Fibroblast of peridontal ligament (primary cell): ENCODE measurements around the gene PTK7.
"Not testable (repeated sequence)": the region's sequence is repeated elsewhere in the genome, so short reads cannot be mapped to it uniquely, and the experiment has no call there.

ENCODE experiments used
- DNase-seq: peaks from one replicate; pipeline ENCODE4 v3.0.0-alpha.2; 2010; ENCODE audit errors: extremely low read depth

The PTK7 gene

GRCh38 chr6:43054206-43054943 is 21.7 kb upstream of the PTK7 start:
- peak; percentile 33 for DNase-seq

- DNase-seq = no peak
Observed at GRCh38 chr6:43055966-43056365, 20.1 kb upstream of the PTK7 start.

DNA sequence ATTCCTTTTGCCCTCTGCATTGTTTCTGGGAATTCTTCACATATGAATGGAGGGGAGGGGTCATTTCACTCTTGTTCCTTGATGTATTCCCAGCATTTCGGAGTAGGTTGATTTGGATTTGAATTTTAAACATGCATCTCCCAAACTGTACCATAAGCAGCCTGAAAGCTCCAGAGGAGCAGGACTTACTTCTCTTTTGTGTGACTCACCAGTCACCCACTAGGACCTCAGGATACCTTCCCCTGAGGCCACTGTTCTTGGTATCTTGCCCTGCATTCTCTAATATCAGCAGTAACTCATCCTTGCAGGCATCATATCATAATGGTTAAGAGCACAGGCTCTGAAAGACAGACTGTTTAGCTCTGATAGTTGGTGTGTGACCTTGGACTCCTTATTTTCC is 17.6 kb upstream of the PTK7 start:
- DNase-seq = no peak

DNA sequence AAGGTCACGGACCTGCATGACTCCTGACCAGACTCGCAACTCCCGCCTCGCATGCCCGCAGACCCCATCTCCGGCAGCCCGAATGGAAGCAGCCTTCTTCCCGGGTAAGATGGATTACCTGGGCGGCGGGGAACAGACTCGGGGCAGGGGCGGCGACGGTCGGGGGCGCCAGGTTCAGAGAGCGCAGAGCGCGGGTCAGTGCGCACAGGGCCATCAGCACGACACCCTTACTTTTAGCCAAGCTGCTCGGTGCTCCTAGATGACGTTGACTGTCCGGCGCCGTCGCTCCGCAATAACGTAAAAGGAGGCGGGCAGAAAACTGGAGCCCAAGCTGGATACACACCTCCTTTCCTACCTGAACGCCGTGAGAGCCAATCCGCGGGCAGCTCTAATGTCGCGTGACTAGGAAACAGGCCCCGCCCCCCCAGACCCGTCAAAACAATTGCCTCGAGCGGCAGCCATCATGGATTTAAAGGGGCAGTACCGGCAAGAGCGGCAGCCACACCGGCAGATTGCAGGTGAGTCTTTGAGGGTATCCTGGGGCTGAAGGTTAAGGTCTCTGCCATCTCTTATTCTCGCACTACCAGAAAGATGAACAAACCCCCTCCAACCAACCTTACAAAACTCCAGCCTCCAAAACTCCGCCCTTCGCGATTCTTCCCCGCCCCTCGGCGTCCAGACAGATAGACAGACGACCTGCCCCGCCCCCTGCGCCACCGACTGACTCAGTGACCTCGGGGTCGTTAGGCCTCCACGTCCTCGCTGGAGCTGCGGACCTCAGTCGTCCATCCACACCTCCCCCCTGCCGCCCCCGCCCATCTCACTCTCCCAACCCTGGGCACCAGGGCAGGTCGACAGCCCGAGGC is 16.7 kb upstream of the PTK7 start, which contains the start of the genes KLC4 and MRPL2:
Gene KLC4 (plus strand): TSS at position 464 of the 866 bp plus-strand sequence. CDS start 1,705 bp downstream, outside the sequence.
Gene MRPL2 (minus strand): TSS at position 267 of the 866 bp plus-strand sequence. CDS start 53 bp downstream, at position 214.
- DNase-seq = peak; percentile 98

- peak; percentile 3 for DNase-seq
Observed at GRCh38 chr6:43060034-43060754, 15.9 kb upstream of the PTK7 start.

DNA sequence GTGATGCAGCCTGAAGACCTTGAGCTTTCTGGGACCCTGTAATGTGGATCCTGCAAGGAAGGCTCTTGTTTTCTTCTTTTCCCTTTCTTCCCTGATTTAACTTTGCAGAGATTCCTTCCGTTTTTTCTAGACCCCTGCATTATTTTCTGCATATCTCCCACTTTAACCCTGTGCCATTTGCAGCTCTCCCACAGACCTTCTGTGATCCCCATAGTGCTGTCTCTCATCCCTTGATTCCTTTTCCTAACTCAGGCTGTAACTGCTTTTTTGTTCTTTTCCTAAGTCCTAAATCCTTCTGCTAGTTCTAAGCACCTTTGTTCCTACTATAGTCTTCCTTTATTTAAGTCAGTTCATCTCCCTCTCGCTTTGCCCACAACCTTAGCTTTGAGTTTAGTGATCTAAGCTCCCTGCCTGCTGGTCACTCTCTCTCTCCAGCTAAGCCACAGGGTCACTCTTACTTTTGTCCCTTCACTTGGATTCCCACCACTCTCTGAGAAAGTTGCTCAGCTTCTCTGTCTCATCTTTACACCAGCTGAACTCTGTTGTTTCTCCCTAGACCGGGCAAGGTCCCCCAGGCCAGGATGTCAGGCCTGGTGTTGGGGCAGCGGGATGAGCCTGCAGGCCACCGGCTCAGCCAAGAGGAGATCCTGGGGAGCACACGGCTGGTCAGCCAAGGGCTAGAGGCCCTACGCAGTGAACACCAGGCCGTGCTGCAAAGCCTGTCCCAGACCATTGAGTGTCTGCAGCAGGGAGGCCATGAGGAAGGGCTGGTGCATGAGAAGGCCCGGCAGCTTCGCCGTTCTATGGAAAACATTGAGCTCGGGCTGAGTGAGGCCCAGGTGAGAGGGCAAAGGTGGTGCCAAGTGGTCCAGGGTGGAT is 15.1 kb upstream of the PTK7 start:
- DNase-seq = no peak

- DNase-seq = no peak
Observed at GRCh38 chr6:43061861-43062260, 14.3 kb upstream of the PTK7 start.

DNA sequence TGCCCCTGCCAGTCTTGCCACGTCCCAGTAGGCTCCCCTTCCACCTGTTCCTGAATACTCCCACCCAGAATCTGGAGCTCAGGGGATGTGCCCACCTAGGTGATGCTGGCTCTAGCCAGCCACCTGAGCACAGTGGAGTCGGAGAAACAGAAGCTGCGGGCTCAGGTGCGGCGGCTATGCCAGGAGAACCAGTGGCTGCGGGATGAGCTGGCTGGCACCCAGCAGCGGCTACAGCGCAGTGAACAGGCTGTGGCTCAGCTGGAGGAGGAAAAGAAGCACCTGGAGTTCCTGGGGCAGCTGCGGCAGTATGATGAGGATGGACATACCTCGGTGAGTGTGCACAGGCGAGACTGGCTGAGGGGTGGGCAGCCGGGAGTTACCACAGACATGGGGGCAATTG is 13.3 kb upstream of the PTK7 start:
- DNase-seq = no peak

DNA sequence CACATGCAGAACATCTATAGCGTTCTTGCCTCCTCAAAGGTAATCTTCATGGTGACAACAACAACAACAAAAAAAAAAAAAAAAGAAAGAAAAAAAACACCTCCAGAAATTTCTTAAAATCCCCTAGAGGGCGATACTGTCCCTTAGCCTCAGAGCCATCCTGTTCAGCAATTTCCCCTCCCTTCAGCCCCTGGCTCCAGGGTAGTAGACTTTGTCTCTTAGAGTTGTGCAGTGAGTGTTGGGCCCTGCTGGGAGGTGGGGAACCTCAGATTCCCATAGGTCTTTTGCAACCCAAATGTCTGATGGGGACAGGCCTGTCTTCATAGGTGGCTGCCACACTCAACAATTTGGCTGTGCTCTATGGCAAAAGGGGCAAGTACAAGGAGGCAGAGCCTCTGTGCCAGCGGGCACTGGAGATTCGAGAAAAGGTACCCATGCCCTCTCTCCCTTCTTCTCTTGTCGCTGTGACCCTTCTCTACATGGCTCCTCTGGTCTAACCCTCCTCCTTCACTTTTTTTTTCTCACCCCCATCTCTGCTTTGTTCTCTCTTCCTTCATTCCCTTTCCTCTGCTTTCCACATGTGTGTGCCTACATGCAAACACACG is 6.0 kb upstream of the PTK7 start:
- DNase-seq = peak; percentile 80

GRCh38 chr6:43074847-43075669 is 1.1 kb upstream of the PTK7 start:
- DNase-seq = peak; percentile 49

- DNase-seq = no peak
Observed at GRCh38 chr6:43076464-43077332, 584 bp downstream of the PTK7 start.

DNA sequence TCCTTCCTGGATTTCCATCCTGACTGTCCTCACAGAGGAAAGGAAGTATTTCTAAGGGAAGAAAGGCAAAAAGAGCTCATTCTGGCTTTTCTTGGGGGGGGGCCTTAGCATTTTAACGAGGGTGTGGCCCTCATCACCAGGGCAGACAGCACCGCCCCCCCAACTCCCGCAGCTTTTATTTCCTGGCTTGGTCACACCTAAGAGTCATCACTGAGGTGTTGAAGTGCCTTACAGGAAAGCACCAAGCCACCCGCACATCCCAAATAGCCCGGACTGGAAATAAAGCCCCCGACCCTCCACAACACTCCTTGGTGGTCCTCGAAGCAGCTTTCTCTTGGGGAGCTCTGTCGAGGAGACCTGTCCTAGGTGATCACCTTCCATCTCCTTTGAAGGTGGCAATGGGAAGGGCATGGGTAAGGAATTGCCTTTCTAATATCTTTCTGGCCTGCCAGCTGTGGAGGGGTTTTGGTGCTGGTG is 1.3 kb downstream of the PTK7 start:
- no peak for DNase-seq

GRCh38 chr6:43077981-43078511 is 1.9 kb downstream of the PTK7 start:
- peak; percentile 64 for DNase-seq

DNA sequence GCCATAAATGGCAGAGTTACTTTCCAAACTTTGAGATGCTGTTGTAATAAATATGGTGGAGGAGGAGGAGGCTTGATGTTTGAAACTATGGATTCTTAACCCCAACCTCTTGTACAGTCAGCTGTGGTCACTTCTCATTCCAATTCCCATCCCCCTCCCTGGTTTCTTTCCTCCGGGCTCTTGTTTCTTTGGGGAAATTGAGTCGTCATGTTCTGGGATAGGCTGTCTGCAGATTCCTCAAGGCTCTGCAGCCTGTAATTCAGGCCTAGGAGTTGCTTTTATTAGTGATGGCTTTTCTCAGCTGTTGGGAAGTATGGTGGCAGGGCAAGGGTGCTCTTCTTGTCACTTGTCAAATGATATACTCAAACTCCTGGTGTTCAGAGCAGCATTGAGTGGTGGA is 2.6 kb downstream of the PTK7 start:
- peak; percentile 74 for DNase-seq

- DNase-seq = no peak
Observed at GRCh38 chr6:43081043-43081442, 4.9 kb downstream of the PTK7 start.

GRCh38 chr6:43081922-43082321 is 5.8 kb downstream of the PTK7 start:
- not testable (repeated sequence) for DNase-seq

GRCh38 chr6:43082806-43083655 is 6.9 kb downstream of the PTK7 start:
- DNase-seq = no peak
